ENCODE data around the gene TMEM18.

DNA sequence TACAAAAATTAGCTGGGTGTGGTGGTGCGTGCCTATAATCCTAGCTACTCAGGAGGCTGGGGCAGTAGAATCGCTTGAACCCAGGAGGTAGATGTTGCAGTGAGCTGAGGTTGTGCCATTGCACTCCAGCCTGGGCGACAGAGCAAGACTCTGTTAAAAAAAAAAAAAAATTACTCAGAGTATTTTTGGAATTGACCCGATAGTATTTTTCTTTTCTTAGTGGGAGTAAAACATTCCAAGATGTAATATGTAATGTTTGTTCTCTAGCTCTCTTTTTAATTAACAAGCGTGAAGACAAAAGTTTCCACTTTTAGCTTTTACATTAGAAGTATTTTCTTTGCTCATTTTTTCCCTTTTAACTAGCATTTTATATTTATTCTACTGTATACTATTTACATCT lies 12.0 kb upstream of the TMEM18 start:
- TF ChIP-seq CBFB (CRISPR knock-in tag; IDR thresholded peaks at IDR 0.05): no peak
- TF ChIP-seq ZNF709 (CRISPR knock-in tag; IDR thresholded peaks at IDR 0.05): no peak
- TF ChIP-seq ZNF331 (CRISPR knock-in tag; IDR thresholded peaks at IDR 0.05): no peak
- TF ChIP-seq, protein P1, sequence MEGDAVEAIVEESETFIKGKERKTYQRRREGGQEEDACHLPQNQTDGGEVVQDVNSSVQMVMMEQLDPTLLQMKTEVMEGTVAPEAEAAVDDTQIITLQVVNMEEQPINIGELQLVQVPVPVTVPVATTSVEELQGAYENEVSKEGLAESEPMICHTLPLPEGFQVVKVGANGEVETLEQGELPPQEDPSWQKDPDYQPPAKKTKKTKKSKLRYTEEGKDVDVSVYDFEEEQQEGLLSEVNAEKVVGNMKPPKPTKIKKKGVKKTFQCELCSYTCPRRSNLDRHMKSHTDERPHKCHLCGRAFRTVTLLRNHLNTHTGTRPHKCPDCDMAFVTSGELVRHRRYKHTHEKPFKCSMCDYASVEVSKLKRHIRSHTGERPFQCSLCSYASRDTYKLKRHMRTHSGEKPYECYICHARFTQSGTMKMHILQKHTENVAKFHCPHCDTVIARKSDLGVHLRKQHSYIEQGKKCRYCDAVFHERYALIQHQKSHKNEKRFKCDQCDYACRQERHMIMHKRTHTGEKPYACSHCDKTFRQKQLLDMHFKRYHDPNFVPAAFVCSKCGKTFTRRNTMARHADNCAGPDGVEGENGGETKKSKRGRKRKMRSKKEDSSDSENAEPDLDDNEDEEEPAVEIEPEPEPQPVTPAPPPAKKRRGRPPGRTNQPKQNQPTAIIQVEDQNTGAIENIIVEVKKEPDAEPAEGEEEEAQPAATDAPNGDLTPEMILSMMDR (CRISPR knock-in tag; IDR thresholded peaks at IDR 0.05): no peak
- no peak for TF ChIP-seq EP300 (IDR thresholded peaks at IDR 0.05; ENCODE audit: low read depth in 2 of 2, low read length in 2 of 2)
- TF ChIP-seq EP300 (CRISPR knock-in tag; IDR thresholded peaks at IDR 0.05; ENCODE audit: borderline replicate concordance): no peak
- no peak for TF ChIP-seq FOXJ3 (CRISPR knock-in tag; IDR thresholded peaks at IDR 0.05; ENCODE audit: borderline replicate concordance)
- no peak for TF ChIP-seq NBN (conservative IDR thresholded peaks at IDR 0.05)
- no peak for TF ChIP-seq NFE2L2 (IDR thresholded peaks at IDR 0.05; ENCODE audit: low read length)

All from HepG2 (cell line).